AG10803 (cell line): Measurements from ENCODE around the gene CALN1.

Experiments used
- DNase-seq: peaks from one replicate; pipeline ENCODE4 v3.0.0; 2010; ENCODE audit warnings: low read depth
- H3K4me3 ChIP-seq: 2 replicates; pipeline ENCODE4 v1.5.1; 2011; ENCODE audit warnings: mild to moderate bottlenecking, low read length, control low read depth
- CTCF ChIP-seq: conservative IDR thresholded peaks from 2 replicates; pipeline ENCODE4 v1.5.1; 2011; ENCODE audit warnings: mild to moderate bottlenecking, low read length, control low read depth, inconsistent platforms

CALN1 gene

GRCh38 chr7:72444026-72444776 is 32.1 kb upstream of the CALN1 start:
- H3K4me3 ChIP-seq: no peak overlapping the region
- no peak for TF ChIP-seq CTCF
- DNase-seq: no peak

GRCh38 chr7:72441791-72442190 is 29.7 kb upstream of the CALN1 start:
- DNase-seq: no peak
- H3K4me3 ChIP-seq: no peak overlapping the region
- no peak for TF ChIP-seq CTCF

- no peak overlapping the region for H3K4me3 ChIP-seq
- no peak for DNase-seq
- no peak for TF ChIP-seq CTCF
Measured at GRCh38 chr7:72438491-72438890, 26.4 kb upstream of the CALN1 start.

GRCh38 chr7:72437610-72438009 is 25.5 kb upstream of the CALN1 start:
- TF ChIP-seq CTCF: no peak

GRCh38 chr7:72437061-72437585 is 25.0 kb upstream of the CALN1 start:
- no peak for TF ChIP-seq CTCF
- no peak overlapping the region for H3K4me3 ChIP-seq
- DNase-seq: no peak

More at GRCh38 chr7:72437610-72438009, 25.5 kb upstream of the CALN1 start:
- H3K4me3 ChIP-seq: no peak overlapping the region
- no peak for DNase-seq

- TF ChIP-seq CTCF: no peak
- H3K4me3 ChIP-seq: no peak overlapping the region
- DNase-seq: no peak
Measured at GRCh38 chr7:72435925-72436480, 23.9 kb upstream of the CALN1 start.

GRCh38 chr7:72435366-72435765 is 23.2 kb upstream of the CALN1 start:
- DNase-seq: no peak
- TF ChIP-seq CTCF: no peak
- H3K4me3 ChIP-seq: no peak overlapping the region
